Activated CD8-positive, alpha-beta memory T cell treated with anti-CD3 and anti-CD28 coated beads for 48 hours (primary cell): ENCODE measurements around the gene NSUN6.

Source experiments
- DNase-seq, 3 experiments: peaks; one replicate each; pipeline ENCODE4 v3.0.0-alpha.2; 2020; ENCODE audit warnings: low read depth in 2 of 3, low spot score in 2 of 3

The NSUN6 gene

DNA sequence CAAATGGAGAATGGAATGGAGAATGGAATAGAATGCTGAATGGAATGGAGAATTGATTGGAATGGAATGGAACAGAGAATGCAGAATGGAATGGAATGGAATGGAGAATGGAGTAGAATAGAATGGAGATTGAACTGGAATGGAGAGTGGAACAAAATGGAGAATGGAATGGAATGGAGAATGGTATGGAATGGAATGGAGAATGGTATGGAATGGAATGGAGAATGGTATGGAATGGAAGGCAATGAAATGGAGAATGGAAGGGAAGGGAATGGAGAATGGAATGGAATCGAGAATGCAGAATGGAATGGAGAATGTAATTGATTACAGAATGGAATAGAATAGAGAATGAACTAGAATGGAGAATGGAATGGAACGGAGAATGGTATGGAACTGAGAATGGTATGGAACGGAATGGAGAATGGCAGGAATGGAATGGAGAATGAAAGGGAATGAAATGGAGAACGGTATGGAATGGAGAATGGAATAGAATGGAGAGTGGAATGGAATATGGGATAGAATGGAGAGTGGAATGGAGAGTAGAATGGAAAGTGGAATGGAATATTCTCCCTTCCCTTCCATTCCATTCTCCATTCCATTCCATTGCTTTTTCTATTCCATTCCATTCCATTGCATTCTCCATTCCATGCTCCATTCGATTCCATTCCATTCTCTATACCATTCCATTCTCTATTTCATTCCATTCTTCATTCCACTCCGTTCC, 88.2 kb downstream of the NSUN6 start:
- DNase-seq: no peak

DNA sequence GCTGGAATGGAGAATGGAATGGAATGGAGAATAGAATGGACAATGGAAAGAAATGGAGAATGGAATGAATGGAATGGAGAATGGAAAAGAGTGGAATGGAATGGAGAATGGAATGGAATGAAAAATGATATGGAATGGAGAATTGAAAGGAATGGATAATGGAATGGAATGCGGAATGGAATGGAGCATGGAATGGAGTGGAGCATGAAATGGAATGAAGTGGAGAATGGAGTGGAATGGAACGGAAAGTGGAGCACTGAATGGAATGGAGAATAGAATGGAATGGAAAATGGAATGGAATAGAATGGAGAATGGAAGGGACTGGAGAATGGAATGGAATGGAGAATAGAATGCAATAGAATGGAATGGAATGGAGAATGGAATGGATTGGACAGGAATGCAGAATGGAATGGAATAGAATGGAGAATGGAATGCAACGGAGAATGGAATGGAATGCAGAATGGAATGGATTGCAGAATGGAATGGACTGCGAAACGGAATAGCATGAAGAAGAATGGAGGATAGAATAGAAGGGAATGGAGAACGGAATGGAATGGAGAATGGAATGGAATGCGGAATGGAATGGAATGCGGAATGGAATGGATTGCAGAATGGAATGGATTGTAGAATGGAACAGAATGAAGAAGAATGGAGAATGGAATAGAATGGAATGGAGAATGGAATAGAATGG, 89.4 kb downstream of the NSUN6 start:
- no peak for DNase-seq

DNA sequence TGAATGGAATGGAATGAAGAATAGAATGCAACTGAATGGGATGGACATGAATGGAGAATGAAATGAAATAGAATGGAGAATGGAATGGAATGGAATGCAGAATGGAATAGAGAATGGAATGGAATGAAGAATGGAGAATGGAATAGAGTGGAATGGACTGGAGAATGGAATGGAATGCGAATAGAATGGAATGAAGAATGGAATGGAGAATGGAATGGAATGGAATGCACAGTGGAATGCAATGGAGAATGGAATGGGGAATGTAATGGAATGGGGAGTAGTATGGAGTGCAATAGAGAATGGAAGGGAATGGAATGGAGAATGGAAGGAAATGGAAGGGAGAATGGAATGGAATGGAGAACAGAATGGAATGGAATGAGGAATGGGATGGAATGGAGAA, 93.4 kb downstream of the NSUN6 start:
- DNase-seq: no peak

DNA sequence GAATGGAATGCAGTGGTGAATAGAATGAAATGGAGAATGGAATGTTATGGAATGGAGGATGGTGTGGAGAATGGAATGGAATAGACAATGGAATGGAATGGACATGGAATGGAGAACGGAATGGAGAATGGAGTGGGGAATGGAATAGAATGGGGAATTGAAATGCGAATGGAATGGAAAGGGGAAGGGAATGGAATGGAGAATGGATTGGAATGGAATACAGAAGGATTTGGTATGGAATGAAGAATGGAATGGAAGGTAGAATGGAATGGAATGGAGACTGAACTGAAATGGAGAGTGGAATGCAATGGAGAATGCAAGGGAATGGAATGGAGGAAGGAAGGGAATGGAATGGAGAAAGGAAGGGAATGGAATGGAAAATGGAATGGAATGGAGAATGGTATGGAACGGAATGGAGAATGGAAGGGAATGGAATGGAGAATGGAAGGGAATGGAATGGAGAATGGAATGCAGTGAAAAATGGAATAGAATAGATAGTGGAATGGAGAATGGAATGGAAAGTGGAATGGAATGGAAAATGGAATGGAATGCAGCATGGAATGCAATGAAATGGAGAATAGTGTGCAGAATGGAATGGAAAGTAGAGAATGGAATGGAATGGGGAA, 94.8 kb downstream of the NSUN6 start:
- DNase-seq: no peak

DNA sequence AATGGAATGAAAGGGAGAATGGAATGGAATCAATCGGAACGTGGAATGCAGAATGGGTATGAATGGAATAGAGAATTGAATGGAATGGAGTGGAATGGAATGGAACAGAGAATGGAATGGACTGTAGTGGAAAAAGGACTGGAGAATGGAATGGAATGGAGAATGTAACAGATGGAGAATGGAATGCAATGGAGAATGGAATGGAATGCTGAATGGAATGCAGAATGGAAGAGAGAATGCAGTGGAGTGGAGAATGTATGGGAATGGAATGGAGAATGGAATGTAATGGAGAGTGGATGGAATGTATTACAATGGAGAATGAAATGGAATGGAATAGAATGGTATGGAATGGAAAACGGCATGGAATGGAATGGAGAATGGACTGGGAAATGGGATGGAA, 96.9 kb downstream of the NSUN6 start:
- DNase-seq: no peak

DNA sequence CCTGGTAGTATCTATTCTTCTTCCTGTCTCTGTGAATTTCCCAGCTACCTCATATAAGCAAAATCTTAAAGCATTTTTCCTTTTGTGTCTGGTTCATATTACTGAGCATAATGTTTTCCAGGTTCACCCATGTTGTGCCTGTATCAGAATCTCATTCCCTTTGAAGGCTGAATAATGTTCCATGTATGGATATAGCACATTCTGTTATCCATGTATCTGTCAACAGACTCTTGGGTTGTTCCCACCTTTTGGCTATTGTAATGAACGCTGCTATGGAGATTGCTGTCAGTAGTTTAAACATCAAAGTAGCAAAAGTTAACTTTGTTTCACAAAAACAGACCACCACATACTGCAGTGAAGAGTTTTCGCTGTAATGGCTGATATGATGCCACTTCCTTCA, 99.9 kb downstream of the NSUN6 start:
- no peak for DNase-seq

DNA sequence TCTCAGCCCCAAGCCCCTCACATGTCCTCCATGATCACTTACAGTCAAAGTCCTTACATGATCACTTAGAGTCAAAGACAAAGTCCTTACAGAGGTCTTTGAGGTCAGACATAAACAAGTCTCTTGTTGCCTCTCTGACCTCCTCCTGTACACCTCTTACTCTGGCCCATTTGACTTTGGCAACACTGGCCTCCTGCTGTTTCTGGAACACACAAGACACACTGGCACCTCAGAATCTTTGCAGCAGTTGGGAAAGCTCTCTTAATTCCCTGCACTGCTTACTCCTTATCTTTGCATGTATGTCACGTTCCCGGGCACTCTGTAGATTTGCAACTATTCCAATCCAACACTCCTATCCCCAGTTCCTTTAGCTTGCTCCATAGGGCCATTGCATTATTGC, 102.3 kb downstream of the NSUN6 start:
- DNase-seq: no peak

DNA sequence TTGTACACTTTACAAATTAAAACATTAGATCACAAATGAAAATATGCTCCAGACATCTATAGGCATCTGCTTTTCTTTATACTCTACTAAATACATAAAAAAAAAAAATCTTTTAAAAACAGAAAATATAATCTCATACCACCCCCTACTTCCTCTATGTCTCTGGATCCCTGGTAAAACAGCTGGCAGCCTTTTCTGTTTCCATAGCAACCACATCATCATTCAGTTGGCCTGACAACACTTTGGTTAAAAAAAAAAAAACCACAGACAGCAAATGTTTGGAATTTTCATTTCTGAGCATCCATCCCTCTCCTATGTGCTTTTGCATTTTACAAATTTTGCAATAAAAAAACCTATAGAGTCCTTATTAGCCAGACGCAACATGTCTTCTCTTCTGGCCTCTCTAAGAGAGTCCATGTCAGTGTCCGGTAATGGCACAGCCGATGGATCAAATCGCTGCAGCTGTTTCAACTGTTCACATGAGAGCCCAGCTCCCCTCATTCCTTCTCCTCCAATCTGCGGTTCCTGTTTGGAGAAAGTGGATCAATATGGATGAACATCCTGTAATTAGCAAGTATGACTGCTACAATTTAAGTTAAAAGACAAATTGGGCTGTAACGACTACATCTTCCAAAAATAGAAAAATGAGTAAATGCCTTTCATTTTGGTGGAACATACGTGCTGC, 105.6 kb downstream of the NSUN6 start:
- no peak for DNase-seq

DNA sequence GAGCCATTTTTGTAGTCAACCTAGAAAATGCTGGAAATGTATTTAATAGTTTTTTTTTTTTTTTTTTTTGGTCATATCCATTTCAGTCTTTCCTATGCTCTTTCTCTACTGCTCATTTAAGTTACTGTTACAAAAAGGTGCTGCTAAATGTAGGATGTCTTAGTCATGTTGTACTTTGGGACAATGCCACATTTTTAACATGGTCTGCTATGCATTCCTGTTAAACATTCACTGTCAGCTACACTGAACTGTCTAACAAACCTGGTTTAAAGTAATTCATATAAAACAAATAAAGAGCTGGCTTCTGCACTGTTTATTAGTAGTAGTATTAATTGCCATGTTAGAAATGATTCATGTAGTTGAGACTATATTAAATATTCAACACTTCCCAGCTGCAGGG, 108.6 kb downstream of the NSUN6 start:
- no peak for DNase-seq

DNA sequence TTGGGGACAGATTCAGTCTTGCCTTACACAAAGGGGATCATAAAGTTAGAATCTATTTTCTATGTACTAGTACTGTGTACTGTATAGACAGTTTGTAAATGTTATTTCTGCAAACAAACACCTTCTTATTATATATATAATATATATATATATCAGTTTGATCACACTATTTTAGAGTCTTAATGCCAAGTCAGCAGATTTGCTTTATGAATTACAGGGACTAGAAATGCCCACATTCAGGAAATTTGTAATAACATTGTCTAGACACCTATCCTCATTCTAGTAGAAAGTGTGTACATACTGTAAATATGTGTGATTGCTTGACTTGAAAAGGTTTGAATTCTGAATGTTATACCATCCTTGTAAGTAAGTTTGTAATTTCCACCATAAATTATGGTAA, 111.2 kb downstream of the NSUN6 start:
- DNase-seq: no peak

DNA sequence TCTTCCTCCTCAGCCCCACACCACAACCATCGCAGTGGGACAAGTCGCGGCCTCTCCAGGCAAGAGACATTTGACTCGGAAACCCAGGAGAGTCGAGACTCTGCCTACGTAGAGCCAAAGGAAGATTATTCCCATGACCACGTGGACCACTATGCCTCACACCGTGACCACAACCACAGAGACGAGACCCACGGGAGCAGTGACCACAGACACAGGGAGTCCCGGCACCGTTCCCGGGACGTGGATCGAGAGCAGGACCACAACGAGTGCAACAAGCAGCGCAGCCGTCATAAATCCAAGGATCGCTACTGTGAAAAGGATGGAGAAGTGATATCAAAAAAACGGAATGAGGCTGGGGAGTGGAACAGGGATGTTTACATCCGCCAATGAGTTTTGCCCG, 112.1 kb downstream of the NSUN6 start:
- no peak for DNase-seq

DNA sequence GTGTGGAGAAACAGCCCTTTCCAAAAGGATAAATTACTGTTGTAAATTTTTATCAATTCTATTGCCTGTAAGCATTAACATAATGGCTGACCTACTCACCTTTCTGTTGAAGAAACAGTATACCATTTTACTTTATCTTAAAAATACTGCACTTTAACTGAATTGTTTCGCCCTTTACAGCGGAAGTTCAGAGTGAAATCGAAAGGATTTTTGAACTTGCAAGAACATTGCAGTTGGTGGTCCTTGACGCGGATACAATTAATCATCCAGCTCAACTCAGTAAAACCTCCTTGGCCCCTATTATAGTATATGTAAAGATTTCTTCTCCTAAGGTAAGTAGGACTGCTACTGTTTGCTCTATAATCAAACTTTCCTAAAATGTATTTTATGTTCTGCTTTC, 117.5 kb downstream of the NSUN6 start:
- DNase-seq: no peak

DNA sequence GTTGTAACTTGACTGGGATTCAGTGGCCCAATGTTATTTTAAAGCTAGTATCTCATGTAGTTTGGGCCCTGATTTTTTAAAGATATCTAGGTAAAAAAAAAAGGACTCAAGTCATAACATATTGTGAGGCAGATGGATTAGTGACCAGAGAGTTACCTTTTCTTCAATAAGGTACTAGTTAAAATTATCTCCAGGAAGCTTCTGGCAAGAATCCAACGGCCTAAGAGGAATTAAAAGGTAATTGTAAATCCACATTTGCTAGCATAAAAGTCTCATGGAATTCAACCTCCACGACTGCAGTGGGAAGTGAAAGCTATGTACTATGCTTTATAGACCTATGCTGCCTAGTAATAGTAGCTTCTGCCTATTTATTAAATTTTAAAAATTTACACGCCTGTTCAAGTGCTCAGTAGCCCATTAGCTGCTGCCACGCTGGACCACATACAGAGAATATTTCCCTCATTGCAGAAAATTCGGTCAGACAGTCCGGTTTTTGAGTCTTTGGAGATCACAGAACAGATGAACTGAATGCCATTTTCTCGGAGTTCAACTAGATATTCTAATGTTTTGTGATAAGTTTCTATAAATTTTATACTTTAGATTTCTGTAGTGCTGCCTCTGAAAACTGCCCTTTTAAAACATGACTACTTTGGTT, 118.4 kb downstream of the NSUN6 start:
- DNase-seq: no peak

DNA sequence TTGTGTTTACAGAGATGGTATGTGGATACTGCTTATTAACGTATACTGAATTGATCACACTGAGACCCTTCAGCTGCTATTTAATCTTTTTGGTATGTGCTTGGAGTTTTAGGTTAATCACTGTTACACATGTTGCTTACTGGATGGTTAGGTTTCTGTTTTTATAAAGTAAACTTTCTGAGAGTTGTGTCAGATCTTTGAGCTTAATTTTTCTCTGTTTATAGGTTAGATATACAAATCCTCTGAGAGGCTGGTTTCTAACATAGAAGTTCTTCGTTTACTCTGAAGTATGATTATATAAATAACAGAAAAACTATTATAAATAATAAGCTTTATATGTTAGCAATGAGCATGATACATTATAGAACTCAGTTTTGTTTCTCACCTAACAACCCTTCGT, 123.1 kb downstream of the NSUN6 start:
- DNase-seq: no peak

DNA sequence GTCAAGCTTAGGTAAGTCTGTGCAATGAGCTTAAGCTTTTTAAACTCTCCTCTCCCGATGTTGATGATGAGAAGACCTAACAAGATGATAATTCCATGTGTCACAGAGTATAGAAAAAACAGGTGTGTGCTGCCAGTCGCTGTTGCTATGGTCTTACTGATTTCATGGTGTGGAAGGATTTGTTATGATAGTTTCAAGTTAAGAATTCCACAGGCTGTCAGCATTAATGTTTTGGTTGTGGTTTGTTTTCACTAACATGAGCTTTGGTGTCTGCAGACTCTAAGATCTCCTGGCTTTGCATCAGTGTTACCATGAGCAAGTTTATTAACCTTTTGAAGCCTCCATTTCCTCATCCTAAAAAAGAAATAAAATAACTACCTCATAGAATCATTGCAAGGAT, 123.7 kb downstream of the NSUN6 start:
- DNase-seq: no peak

DNA sequence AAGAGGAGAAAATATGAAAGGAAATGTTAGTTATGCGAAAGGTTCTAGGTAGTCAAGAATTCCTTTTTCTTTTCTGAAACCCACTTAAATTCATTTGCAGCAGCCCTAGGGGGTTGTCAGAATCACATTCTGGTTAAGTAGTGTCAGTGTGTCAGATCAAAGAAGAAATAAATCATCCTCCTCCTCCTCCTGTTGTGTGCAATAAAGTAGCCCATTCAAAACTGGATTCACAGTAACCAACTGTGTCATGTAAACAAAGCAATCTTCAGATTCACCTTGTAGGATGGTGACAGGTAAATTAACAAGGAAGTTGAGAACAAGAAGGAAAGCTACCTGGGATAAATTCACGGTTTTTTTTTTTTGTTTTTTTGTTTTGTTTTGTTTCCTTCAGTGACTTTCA, 127.5 kb downstream of the NSUN6 start:
- no peak for DNase-seq

DNA sequence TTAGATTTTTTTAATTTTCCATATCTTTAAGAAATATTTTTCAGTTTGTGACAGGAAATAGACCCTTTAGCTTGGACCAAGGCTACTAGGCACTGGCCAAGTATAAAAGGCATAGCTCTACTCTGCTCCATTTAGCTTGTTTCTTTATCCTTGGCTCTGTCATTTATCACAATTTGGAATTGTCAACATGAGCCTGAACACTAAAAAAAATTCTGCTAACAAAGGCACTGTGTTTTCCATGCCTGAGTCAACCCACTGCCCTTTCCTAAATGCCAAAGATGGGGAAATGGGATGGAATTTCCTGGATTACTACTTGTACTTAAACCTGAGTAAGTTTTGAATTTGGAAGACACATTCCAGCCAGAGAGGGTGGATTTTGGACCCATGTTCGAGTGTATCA, 128.4 kb downstream of the NSUN6 start:
- DNase-seq: no peak

DNA sequence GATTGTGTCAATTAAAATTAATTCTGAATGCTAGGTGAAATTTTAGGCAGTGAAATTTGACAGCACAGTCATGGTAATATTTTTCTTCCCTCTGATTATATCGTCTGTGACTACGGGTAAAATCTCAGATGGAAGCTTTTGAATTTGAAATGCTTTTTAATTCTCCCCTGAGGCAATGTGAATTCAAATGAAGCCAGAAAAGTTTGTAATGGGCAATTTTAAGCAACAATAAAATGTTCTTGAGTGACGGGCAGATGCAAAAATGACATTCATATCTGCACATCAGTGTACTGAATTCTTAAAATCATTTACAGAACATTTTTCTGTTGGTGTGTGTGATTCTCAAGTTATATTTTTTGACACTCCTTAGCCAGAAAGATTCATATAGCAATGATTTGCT, 134.5 kb downstream of the NSUN6 start:
- DNase-seq: no peak

DNA sequence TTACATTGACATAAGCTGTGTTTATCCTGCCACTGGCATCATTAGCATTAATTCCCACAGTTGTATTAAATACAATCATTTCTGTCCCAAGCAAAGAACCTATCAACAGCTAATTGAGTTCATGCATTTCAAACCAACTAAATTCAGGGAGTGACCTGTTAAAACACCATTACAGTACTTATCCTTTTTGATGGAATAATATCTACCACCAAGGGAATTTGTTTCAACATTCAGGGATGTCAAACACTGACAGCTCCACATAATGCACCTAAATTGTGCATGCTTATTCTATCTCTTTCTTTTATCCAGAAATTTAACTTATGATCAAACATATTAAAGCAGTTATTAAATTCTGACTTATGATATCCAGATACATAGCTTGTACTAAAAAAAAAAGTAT, 136.8 kb downstream of the NSUN6 start:
- no peak for DNase-seq

DNA sequence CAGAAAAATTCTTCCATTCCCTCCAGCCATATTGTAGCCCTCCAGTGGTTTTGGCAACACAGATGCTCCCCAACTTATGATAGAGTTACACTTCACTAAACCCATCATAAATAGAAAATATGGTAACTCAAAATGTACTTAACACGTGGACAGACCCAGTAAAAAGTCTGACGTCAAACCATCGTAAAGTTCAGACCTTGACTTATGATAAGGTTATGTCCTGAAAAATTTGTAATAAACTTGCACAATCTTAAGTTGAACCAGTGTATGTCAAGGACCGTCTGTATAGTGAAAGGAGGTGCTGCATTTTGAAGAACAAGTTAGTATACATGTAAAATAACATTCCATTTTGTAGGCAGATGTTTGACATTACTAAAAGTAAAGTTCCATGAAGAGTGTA, 142.8 kb downstream of the NSUN6 start:
- no peak for DNase-seq

DNA sequence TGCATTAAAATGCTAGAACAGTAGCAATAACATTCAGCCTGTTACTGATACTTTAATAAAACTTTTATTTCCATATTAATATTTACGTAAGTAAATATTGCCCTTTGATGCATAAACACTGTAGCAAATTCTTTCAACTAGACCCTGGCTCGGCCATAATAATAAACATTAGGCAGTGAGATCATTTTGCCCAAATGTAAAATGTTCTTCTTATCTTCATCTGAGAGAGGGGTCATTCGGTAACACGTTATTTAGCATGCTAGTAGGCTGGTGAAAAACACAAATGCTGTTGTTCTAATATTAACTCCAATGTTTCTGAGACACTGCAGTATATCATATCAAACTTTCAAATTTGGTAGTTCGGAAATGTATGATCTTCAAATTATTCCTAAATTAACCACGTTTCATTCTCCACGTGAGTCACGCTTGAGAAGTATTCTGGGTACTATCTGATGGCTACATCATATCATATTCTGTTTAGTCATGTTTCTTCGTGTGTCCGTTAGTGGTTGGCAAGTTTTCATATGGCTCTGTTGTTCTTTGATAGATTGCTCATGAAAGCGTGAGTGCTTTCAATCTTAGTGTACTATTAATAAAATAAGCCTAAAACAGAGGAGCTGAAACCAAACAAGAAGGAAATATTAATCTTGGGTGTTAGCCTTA, 145.8 kb downstream of the NSUN6 start:
- no peak for DNase-seq
